Measurements from ENCODE around the gene DGAT2.

GRCh38 chr11:75802021-75802912 is 33.7 kb downstream of the DGAT2 start:
- no peak for TF ChIP-seq EP300 (IDR thresholded peaks at IDR 0.05)
- TF ChIP-seq CTCF (IDR thresholded peaks at IDR 0.05): no peak
- no peak for TF ChIP-seq POLR2A (IDR thresholded peaks at IDR 0.05)
- no peak for TF ChIP-seq POLR2AphosphoS5 (IDR thresholded peaks at IDR 0.05)

Data from suprapubic skin (tissue), 4 donors.